ENCODE measurements around the gene CDKN1C.

Gene CDKN1C

GRCh38 chr11:2882396-2883110 is 3.0 kb downstream of the CDKN1C start:
- no peak for TF ChIP-seq TAF1 (IDR thresholded peaks at IDR 0.05; ENCODE audit: borderline replicate concordance, insufficient read depth, low read length)
- TF ChIP-seq REST (IDR thresholded peaks at IDR 0.05; ENCODE audit: insufficient read depth in 1 of 2, low read depth in 2 of 2, low read length in 2 of 2): no peak
- no peak for TF ChIP-seq FOXP2 (optimal IDR thresholded peaks at IDR 0.05; ENCODE audit: borderline replicate concordance, extremely low read depth, extremely low read length, insufficient read depth)
- TF ChIP-seq SIN3A (IDR thresholded peaks at IDR 0.05; ENCODE audit: borderline replicate concordance, insufficient read depth, low read length): no peak
- no peak for TF ChIP-seq POLR2AphosphoS5 (IDR thresholded peaks at IDR 0.05; ENCODE audit: low read depth, low read length)

GRCh38 chr11:2881981-2882375 is 3.6 kb downstream of the CDKN1C start:
- TF ChIP-seq SIN3A (IDR thresholded peaks at IDR 0.05; ENCODE audit: borderline replicate concordance, insufficient read depth, low read length): no peak
- no peak for TF ChIP-seq POLR2AphosphoS5 (IDR thresholded peaks at IDR 0.05; ENCODE audit: low read depth, low read length)
- TF ChIP-seq TAF1 (IDR thresholded peaks at IDR 0.05; ENCODE audit: borderline replicate concordance, insufficient read depth, low read length): no peak
- TF ChIP-seq FOXP2 (optimal IDR thresholded peaks at IDR 0.05; ENCODE audit: borderline replicate concordance, extremely low read depth, extremely low read length, insufficient read depth): no peak
- TF ChIP-seq REST (IDR thresholded peaks at IDR 0.05; ENCODE audit: insufficient read depth in 1 of 2, low read depth in 2 of 2, low read length in 2 of 2): no peak

- TF ChIP-seq SIN3A (IDR thresholded peaks at IDR 0.05; ENCODE audit: borderline replicate concordance, insufficient read depth, low read length) (no peak), TAF1 (IDR thresholded peaks at IDR 0.05; ENCODE audit: borderline replicate concordance, insufficient read depth, low read length) (no peak), POLR2AphosphoS5 (IDR thresholded peaks at IDR 0.05; ENCODE audit: low read depth, low read length) (no peak), FOXP2 (optimal IDR thresholded peaks at IDR 0.05; ENCODE audit: borderline replicate concordance, extremely low read depth, extremely low read length, insufficient read depth) (no peak), REST (IDR thresholded peaks at IDR 0.05; ENCODE audit: insufficient read depth in 1 of 2, low read depth in 2 of 2, low read length in 2 of 2) (no peak)
Measured at GRCh38 chr11:2881076-2881980, 4.2 kb downstream of the CDKN1C start.

GRCh38 chr11:2880646-2881045 is 4.9 kb downstream of the CDKN1C start:
- TF ChIP-seq TAF1 (IDR thresholded peaks at IDR 0.05; ENCODE audit: borderline replicate concordance, insufficient read depth, low read length) (no peak), POLR2AphosphoS5 (IDR thresholded peaks at IDR 0.05; ENCODE audit: low read depth, low read length) (no peak), REST (IDR thresholded peaks at IDR 0.05; ENCODE audit: insufficient read depth in 1 of 2, low read depth in 2 of 2, low read length in 2 of 2) (no peak), FOXP2 (optimal IDR thresholded peaks at IDR 0.05; ENCODE audit: borderline replicate concordance, extremely low read depth, extremely low read length, insufficient read depth) (no peak)
